Panc1 (cell line): ENCODE measurements around the gene HBS1L. TPM values are rescaled to one million over a fixed set of nuclear protein-coding genes. Genes with fewer than 3 reads are reported as not detected.

ENCODE experiments used
- ATAC-seq: fragments of 200-7000 bp; cut with Tn5 transposase; 2 replicates; pipeline ENCODE4 v1.9.1; 2020; ENCODE audit warnings: mild to moderate bottlenecking, moderate library complexity
- BruUV-seq: library from RNA; stranded (reverse); fragments of 400-500 nt; replicated peaks from 2 replicates; lab custom pipeline; 2021; lab: Mats Ljungman, UMichigan
- CTCF ChIA-PET: fragments of 300-600 bp; sonication (Branson Sonifier 250); formaldehyde crosslinking; loops from one replicate; lab custom pipeline; 2022; ENCODE audit warnings: antibody characterized with exemption; lab: Charles Lee
- POLR2A ChIA-PET: fragments of 300-600 bp; sonication (Branson Sonifier 250); formaldehyde crosslinking; loops from one replicate; lab custom pipeline; 2022; ENCODE audit warnings: antibody characterized with exemption; lab: Charles Lee
- DNase-seq: peaks from one replicate; pipeline ENCODE4 v3.0.0-alpha.2; 2010; ENCODE audit warnings: low read depth, low spot score
- H3K27ac ChIP-seq: 2 replicates; pipeline ENCODE4 v1.5.1; 2011; ENCODE audit warnings: mild to moderate bottlenecking, low read length, inconsistent platforms
- H3K27me3 ChIP-seq: fragments of 200-500 bp; sonication (Bioruptor generic); 2 replicates; pipeline ENCODE4 v1.6.0; 2014; ENCODE audit warnings: low read length, inconsistent platforms; ENCODE audit not compliant: control insufficient read depth, insufficient read depth
- H3K36me3 ChIP-seq: fragments of 200-500 bp; sonication (Bioruptor generic); 2 replicates; pipeline ENCODE4 v1.5.1; 2014; ENCODE audit warnings: inconsistent platforms, mild to moderate bottlenecking, low read length, moderate library complexity; ENCODE audit not compliant: control insufficient read depth, insufficient read depth
- H3K4me1 ChIP-seq: 2 replicates; pipeline ENCODE4 v1.5.1; 2011; ENCODE audit warnings: inconsistent platforms, mild to moderate bottlenecking, low read length, moderate library complexity; ENCODE audit not compliant: control insufficient read depth, insufficient read depth
- H3K4me3 ChIP-seq, 2 experiments: 2 replicates each; pipeline ENCODE4 v1.5.1; 2011 to 2012; ENCODE audit warnings: low read depth in 2 of 2, low read length in 2 of 2, mild to moderate bottlenecking in 2 of 2, inconsistent platforms in 1 of 2, moderate library complexity in 1 of 2
- H3K9me3 ChIP-seq: fragments of 200-500 bp; sonication (Bioruptor generic); 2 replicates; pipeline ENCODE4 v1.5.1; 2014; ENCODE audit warnings: low read depth, mild to moderate bottlenecking, inconsistent platforms, low read length, moderate library complexity; ENCODE audit not compliant: control insufficient read depth, insufficient read depth
- POLR2AphosphoS5 ChIP-seq: IDR thresholded peaks from 2 replicates; pipeline ENCODE4 v1.6.1; 2012; ENCODE audit warnings: mild to moderate bottlenecking, low read depth, low read length, moderate library complexity
- SIN3A ChIP-seq: IDR thresholded peaks from 2 replicates; pipeline ENCODE4 v1.6.1; 2012; ENCODE audit warnings: low read depth, mild to moderate bottlenecking, low read length, moderate library complexity, borderline replicate concordance; ENCODE audit not compliant: insufficient read depth
- TCF7L2 ChIP-seq: IDR thresholded peaks from 2 replicates; pipeline ENCODE4 v1.6.1; 2011; ENCODE audit warnings: mild to moderate bottlenecking, low read depth, low read length, inconsistent platforms
- in situ Hi-C: cut with HindIII; loops from 2 replicates; pipeline ENCODE4 v1.10.0; 2016; ENCODE audit warnings: low sequenced_read_pairs, low pct_unique_long_range_greater_than_20kb
- intact Hi-C: fragments of 100-400 bp; cut with micrococcal nuclease; formaldehyde crosslinking; loops from one replicate; pipeline ENCODE4 v1.10.0; 2022; ENCODE audit not compliant: unreplicated experiment
- total RNA-seq: library from RNA; stranded (reverse); gene quantifications from one replicate; pipeline ENCODE4 v1.2.1, GENCODE V29; 2021; ENCODE audit not compliant: unreplicated experiment
- TF ChIP-seq, protein P1 (sequence below): fragments of 450-650 bp; IDR thresholded peaks from 2 replicates; pipeline ENCODE4 v1.5.1; 2017; ENCODE audit warnings: mild to moderate bottlenecking
- TF ChIP-seq, protein P2 (sequence below), 2 experiments: IDR thresholded peaks; 2 replicates each; pipeline ENCODE4 v1.6.1; 2011 to 2012; ENCODE audit warnings: low read depth in 2 of 2, control low read depth in 1 of 2, low read length in 1 of 2, mild to moderate bottlenecking in 1 of 2, moderate library complexity in 1 of 2; ENCODE audit not compliant: insufficient read depth in 1 of 2

The HBS1L gene
- total RNA-seq, 1 experiment from 2014 or later: 79.2 TPM

DNA sequence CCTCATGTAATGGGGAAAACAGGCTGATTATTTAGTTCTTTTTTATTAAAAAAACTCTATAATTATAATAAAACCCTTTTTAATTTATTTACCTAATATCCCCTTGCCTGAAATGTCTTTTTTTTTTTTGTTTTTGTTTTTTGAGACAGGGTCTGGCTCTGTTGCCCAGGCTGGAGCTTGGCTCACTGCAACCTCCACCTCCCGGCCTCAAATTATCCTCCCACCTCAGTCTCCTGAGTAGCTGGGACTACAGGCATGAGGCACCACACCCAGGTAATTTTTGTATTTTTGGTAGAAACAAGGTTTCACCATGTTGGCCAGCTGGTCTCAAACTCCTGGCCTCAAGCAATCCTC, 30.3 kb upstream of the HBS1L start:
- H3K36me3 ChIP-seq: no peaks in the 10 kb centered on the region
- CTCF ChIA-PET: interaction anchor here (0.6 kb wide), 1 partner anchor 58 kb away, joined by 4 read pairs; no protein-coding TSS in a partner anchor
- ATAC-seq: no peak
- no peaks in the 10 kb centered on the region for H3K4me1 ChIP-seq
- intact Hi-C loops (no loop called here), in situ Hi-C loops (no loop called here)
- TF ChIP-seq TCF7L2: no peak
- TF ChIP-seq, protein P1, sequence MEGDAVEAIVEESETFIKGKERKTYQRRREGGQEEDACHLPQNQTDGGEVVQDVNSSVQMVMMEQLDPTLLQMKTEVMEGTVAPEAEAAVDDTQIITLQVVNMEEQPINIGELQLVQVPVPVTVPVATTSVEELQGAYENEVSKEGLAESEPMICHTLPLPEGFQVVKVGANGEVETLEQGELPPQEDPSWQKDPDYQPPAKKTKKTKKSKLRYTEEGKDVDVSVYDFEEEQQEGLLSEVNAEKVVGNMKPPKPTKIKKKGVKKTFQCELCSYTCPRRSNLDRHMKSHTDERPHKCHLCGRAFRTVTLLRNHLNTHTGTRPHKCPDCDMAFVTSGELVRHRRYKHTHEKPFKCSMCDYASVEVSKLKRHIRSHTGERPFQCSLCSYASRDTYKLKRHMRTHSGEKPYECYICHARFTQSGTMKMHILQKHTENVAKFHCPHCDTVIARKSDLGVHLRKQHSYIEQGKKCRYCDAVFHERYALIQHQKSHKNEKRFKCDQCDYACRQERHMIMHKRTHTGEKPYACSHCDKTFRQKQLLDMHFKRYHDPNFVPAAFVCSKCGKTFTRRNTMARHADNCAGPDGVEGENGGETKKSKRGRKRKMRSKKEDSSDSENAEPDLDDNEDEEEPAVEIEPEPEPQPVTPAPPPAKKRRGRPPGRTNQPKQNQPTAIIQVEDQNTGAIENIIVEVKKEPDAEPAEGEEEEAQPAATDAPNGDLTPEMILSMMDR: no peak
- POLR2A ChIA-PET: no interaction called here
- DNase-seq: no peak
- H3K4me3 ChIP-seq: no peak overlapping the region
- no peak overlapping the region for H3K27ac ChIP-seq
- H3K27me3 ChIP-seq: peaks cover 6% of the 10 kb centered on the region; the same call in 1 of the 2 replicates
- BruUV-seq: no TSS peak
- 0 out of 2 replicates have a peak, but pooled peaks cover 6% of the 10 kb centered on the region for H3K9me3 ChIP-seq

DNA sequence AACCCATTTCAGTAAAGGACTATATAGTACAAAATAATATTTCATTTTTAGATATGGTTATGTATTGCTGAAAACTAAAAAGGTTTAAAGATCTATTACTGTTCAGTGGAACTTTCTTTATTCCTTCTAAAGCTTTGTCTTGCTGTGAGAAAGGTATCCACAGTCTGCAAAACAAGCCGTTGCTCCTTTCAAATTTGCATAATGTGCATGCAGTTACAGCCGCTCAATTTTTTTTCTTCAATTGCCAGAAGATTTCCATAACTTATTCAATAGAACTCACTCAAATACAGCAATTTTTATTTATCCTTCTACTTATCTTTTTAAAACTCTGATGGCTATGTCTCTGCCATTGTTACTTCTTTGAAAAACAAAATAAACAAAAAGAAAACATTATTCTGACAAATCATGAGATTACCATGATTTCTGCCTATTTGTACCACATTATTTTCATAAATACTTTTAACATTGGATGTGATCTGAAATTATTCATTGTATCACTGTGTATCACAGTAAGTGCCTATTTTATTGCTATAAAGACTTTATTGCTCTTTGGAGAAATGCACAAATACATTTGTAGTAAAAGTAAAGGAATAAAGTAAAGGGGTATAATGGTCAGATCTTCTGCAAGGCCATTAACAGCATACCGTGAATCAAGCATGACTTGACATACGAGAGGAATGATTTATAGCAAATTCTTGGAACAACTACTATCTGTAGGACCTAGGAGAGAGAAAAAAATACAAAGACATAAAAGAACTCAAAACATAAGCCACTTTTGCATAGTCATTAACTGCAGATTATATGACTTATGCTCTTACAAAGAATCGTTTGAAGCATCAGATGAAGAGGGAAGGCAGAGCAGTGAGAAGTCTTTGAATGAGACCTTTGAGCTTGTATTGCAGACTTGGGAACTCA, 29.6 kb upstream of the HBS1L start:
- ATAC-seq (no peak), DNase-seq (no peak)
- Histone ChIP-seq H3K4me3 (no peak overlapping the region), H3K36me3 (no peaks in the 10 kb centered on the region), H3K27me3 (peaks cover 6% of the 10 kb centered on the region; the same call in 1 of the 2 replicates), H3K27ac (no peak overlapping the region), H3K4me1 (no peaks in the 10 kb centered on the region), H3K9me3 (0 out of 2 replicates have a peak, but pooled peaks cover 6% of the 10 kb centered on the region)
- intact Hi-C loops: no loop called here
- TF ChIP-seq, protein P1: no peak
- TF ChIP-seq SIN3A: no peak
- TF ChIP-seq, protein P2, sequence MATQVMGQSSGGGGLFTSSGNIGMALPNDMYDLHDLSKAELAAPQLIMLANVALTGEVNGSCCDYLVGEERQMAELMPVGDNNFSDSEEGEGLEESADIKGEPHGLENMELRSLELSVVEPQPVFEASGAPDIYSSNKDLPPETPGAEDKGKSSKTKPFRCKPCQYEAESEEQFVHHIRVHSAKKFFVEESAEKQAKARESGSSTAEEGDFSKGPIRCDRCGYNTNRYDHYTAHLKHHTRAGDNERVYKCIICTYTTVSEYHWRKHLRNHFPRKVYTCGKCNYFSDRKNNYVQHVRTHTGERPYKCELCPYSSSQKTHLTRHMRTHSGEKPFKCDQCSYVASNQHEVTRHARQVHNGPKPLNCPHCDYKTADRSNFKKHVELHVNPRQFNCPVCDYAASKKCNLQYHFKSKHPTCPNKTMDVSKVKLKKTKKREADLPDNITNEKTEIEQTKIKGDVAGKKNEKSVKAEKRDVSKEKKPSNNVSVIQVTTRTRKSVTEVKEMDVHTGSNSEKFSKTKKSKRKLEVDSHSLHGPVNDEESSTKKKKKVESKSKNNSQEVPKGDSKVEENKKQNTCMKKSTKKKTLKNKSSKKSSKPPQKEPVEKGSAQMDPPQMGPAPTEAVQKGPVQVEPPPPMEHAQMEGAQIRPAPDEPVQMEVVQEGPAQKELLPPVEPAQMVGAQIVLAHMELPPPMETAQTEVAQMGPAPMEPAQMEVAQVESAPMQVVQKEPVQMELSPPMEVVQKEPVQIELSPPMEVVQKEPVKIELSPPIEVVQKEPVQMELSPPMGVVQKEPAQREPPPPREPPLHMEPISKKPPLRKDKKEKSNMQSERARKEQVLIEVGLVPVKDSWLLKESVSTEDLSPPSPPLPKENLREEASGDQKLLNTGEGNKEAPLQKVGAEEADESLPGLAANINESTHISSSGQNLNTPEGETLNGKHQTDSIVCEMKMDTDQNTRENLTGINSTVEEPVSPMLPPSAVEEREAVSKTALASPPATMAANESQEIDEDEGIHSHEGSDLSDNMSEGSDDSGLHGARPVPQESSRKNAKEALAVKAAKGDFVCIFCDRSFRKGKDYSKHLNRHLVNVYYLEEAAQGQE (IDR thresholded peaks at IDR 0.05; ENCODE audit: insufficient read depth in 1 of 2, low read depth in 2 of 2, low read length in 1 of 2): no peak
- TF ChIP-seq POLR2AphosphoS5: no peak
- TF ChIP-seq TCF7L2: no peak
- in situ Hi-C loops: no loop called here
- ChIA-PET POLR2A (interaction anchor here (0.7 kb wide), 1 partner anchor 30 kb away, joined by 3 read pairs; the partner anchor contains the start of gene HBS1L), CTCF (interaction anchor here (0.6 kb wide), 1 partner anchor 59 kb away, joined by 4 read pairs; no protein-coding TSS in a partner anchor)
- BruUV-seq: no TSS peak
